H9 (cell line): ENCODE results near the gene ARID4A. TPM values are rescaled to one million over a fixed set of nuclear protein-coding genes. Genes with fewer than 3 reads are reported as not detected.

ENCODE experiments used
- DNase-seq: peaks from one replicate; pipeline ENCODE4 v3.0.0-alpha.2; 2017
- H2AFZ ChIP-seq: one replicate; pipeline ENCODE4 v1.6.1; 2013; ENCODE audit warnings: mild to moderate bottlenecking, low read length, control low read depth, moderate library complexity
- H2AK5ac ChIP-seq: 2 replicates; pipeline ENCODE4 v1.6.1; 2013; ENCODE audit warnings: low read length, control low read depth, mixed read lengths; ENCODE audit not compliant: insufficient read length
- H2BK120ac ChIP-seq: one replicate; pipeline ENCODE4 v1.6.1; 2013; ENCODE audit warnings: low read depth, mild to moderate bottlenecking, low read length, control low read depth, inconsistent platforms; ENCODE audit not compliant: poor library complexity, severe bottlenecking
- H2BK12ac ChIP-seq: 2 replicates; pipeline ENCODE4 v1.6.1; 2013; ENCODE audit warnings: low read length, control low read depth, mixed read lengths, low read depth; ENCODE audit not compliant: insufficient read length
- H2BK15ac ChIP-seq: 2 replicates; pipeline ENCODE4 v1.6.1; 2013; ENCODE audit warnings: low read depth, low read length, control low read depth
- H2BK20ac ChIP-seq: one replicate; pipeline ENCODE4 v1.6.1; 2013; ENCODE audit warnings: low read depth, mild to moderate bottlenecking, low read length, control low read depth, inconsistent platforms; ENCODE audit not compliant: poor library complexity, severe bottlenecking
- H2BK5ac ChIP-seq: 2 replicates; pipeline ENCODE4 v1.6.1; 2013; ENCODE audit warnings: low read length, control low read depth, mixed read lengths; ENCODE audit not compliant: insufficient read length
- H3K14ac ChIP-seq: 2 replicates; pipeline ENCODE4 v1.6.1; 2013; ENCODE audit warnings: low read length, control low read depth; ENCODE audit not compliant: insufficient read depth
- H3K18ac ChIP-seq: 2 replicates; pipeline ENCODE4 v1.6.1; 2013; ENCODE audit warnings: low read depth, mild to moderate bottlenecking, mixed read lengths, low read length, control low read depth; ENCODE audit not compliant: insufficient read length
- H3K23ac ChIP-seq: 2 replicates; pipeline ENCODE4 v1.6.1; 2013; ENCODE audit warnings: low read length, control low read depth, mixed read lengths, low read depth; ENCODE audit not compliant: insufficient read length
- H3K23me2 ChIP-seq: 2 replicates; pipeline ENCODE4 v1.6.1; 2013; ENCODE audit warnings: low read depth, mild to moderate bottlenecking, mixed read lengths, low read length, control low read depth; ENCODE audit not compliant: insufficient read length, poor library complexity, severe bottlenecking
- H3K27ac ChIP-seq: 2 replicates; pipeline ENCODE4 v1.5.1; 2013; ENCODE audit warnings: low read length, control low read depth, mixed read lengths, low read depth; ENCODE audit not compliant: insufficient read length
- H3K27me3 ChIP-seq: 2 replicates; pipeline ENCODE4 v1.6.1; 2013; ENCODE audit warnings: low read length, control low read depth, inconsistent platforms; ENCODE audit not compliant: insufficient read depth
- H3K4ac ChIP-seq: 2 replicates; pipeline ENCODE4 v1.6.1; 2013; ENCODE audit warnings: low read depth, mild to moderate bottlenecking, control low read depth, inconsistent platforms, low read length, moderate library complexity
- H3K4me1 ChIP-seq: 2 replicates; pipeline ENCODE4 v1.6.1; 2013; ENCODE audit warnings: low read length, control low read depth, inconsistent platforms; ENCODE audit not compliant: insufficient read depth
- H3K4me2 ChIP-seq: 2 replicates; pipeline ENCODE4 v1.6.1; 2013; ENCODE audit warnings: low read length, control low read depth, mixed read lengths; ENCODE audit not compliant: insufficient read length, insufficient read depth
- H3K56ac ChIP-seq: 2 replicates; pipeline ENCODE4 v1.6.1; 2013; ENCODE audit warnings: low read depth, mild to moderate bottlenecking, mixed read lengths, low read length, control low read depth; ENCODE audit not compliant: insufficient read length
- H3K79me1 ChIP-seq: 2 replicates; pipeline ENCODE4 v1.6.1; 2013; ENCODE audit warnings: low read depth, mild to moderate bottlenecking, moderate library complexity, low read length, control low read depth, inconsistent platforms; ENCODE audit not compliant: insufficient read depth, poor library complexity, severe bottlenecking
- H3K79me2 ChIP-seq: 2 replicates; pipeline ENCODE4 v1.6.1; 2013; ENCODE audit warnings: low read length, control low read depth, inconsistent platforms; ENCODE audit not compliant: insufficient read depth
- H3K9ac ChIP-seq: 2 replicates; pipeline ENCODE4 v1.6.1; 2013; ENCODE audit warnings: low read length, control low read depth, mixed read lengths; ENCODE audit not compliant: insufficient read length; ENCODE audit errors: extremely low read depth
- H3K9me3 ChIP-seq: one replicate; pipeline ENCODE4 v1.6.1; 2013; ENCODE audit warnings: low read depth, low read length, inconsistent platforms; ENCODE audit not compliant: control insufficient read depth
- H3T11ph ChIP-seq: one replicate; pipeline ENCODE4 v1.6.1; 2013; ENCODE audit warnings: mild to moderate bottlenecking, low read length, control low read depth, inconsistent platforms
- H4K20me1 ChIP-seq: one replicate; pipeline ENCODE4 v1.6.1; 2013; ENCODE audit not compliant: control insufficient read depth, insufficient read length, insufficient read depth
- H4K5ac ChIP-seq: 2 replicates; pipeline ENCODE4 v1.6.1; 2013; ENCODE audit warnings: low read depth, mild to moderate bottlenecking, mixed read lengths, low read length, control low read depth; ENCODE audit not compliant: insufficient read length
- H4K8ac ChIP-seq: replicated peaks from 2 replicates; pipeline ENCODE4 v1.6.1; 2013; ENCODE audit warnings: low read length, control low read depth, mixed read lengths, low read depth; ENCODE audit not compliant: insufficient read length
- H4K91ac ChIP-seq: 2 replicates; pipeline ENCODE4 v1.6.1; 2013; ENCODE audit warnings: low read depth, mild to moderate bottlenecking, moderate library complexity, mixed read lengths, low read length, control low read depth; ENCODE audit not compliant: insufficient read length
- H3K27ac Mint-ChIP-seq, 3 experiments: 2 replicates in 2 of 3; 3 replicates in 1 of 3; pipeline ENCODE4 v1.8.0; 2020 to 2021; ENCODE audit warnings: mixed read lengths in 3 of 3, mild to moderate bottlenecking in 1 of 3, moderate library complexity in 1 of 3
- H3K27me3 Mint-ChIP-seq: 2 replicates; pipeline ENCODE4 v1.8.0; 2021; ENCODE audit warnings: low read depth, mild to moderate bottlenecking, moderate library complexity, mixed read lengths
- H3K36me3 Mint-ChIP-seq, 3 experiments: 2 replicates in 2 of 3; 3 replicates in 1 of 3; pipeline ENCODE4 v1.8.0; 2020 to 2021; ENCODE audit warnings: low read depth in 3 of 3, mixed read lengths in 3 of 3; ENCODE audit not compliant: insufficient read depth in 1 of 3
- H3K4me1 Mint-ChIP-seq, 2 experiments: 2 replicates each; pipeline ENCODE4 v1.8.0; 2020; ENCODE audit warnings: mixed read lengths in 2 of 2
- H3K4me3 Mint-ChIP-seq, 2 experiments: 2 replicates in 1 of 2; 3 replicates in 1 of 2; pipeline ENCODE4 v1.8.0; 2020 to 2021; ENCODE audit warnings: mild to moderate bottlenecking in 2 of 2, mixed read lengths in 2 of 2, moderate library complexity in 1 of 2
- H3K9me3 Mint-ChIP-seq, 2 experiments: 2 replicates in 1 of 2; 3 replicates in 1 of 2; pipeline ENCODE4 v1.8.0; 2020; ENCODE audit warnings: mild to moderate bottlenecking in 2 of 2, mixed read lengths in 2 of 2, moderate library complexity in 1 of 2
- CTCF ChIP-seq: fragments of 200-600 bp; sonication (generic); conservative IDR thresholded peaks from 3 replicates; pipeline ENCODE4 v1.8.0; 2021; ENCODE audit warnings: antibody characterized with exemption, mild to moderate bottlenecking
- WGBS: extraction: QIAGEN DNeasy Blood & Tissue Kit; methylation state at CpG from one replicate; pipeline ENCODE4 v1.1.7; 2013; ENCODE audit warnings: missing lambda C conversion rate, low lambda C conversion rate, mixed read lengths; ENCODE audit not compliant: insufficient read length; ENCODE audit errors: extremely low coverage; 5-methylcytosine and 5-hydroxymethylcytosine counted together
- total RNA-seq: library from RNA; stranded (reverse); gene quantifications from 2 replicates; pipeline ENCODE4 v1.2.1, GENCODE V29; 2021

The ARID4A gene
- total RNA-seq, 1 experiment from 2014 or later, result 13.2 TPM

GRCh38 chr14:58249611-58250010 is 48.7 kb upstream of the ARID4A start:
- peaks cover 8% of the 10 kb centered on the region for H3K79me1 ChIP-seq
- no peak for DNase-seq
- H3K18ac ChIP-seq, result no peak overlapping the region
- H3K4me1 Mint-ChIP-seq, result peaks cover 12 to 16% of the 10 kb centered on the region in 2 experiments
- no peak overlapping the region for H2AK5ac ChIP-seq
- no peaks in the 10 kb centered on the region for H3K4me1 ChIP-seq
- no peaks in the 10 kb centered on the region for H4K20me1 ChIP-seq
- no peaks in the 10 kb centered on the region for H3K23me2 ChIP-seq
- H3K27me3 ChIP-seq, result no peaks in the 10 kb centered on the region
- H3K36me3 Mint-ChIP-seq, result peaks cover 23 to 52% (median 42%) of the 10 kb centered on the region in 3 experiments
- no peak overlapping the region for H3K23ac ChIP-seq
- no peak overlapping the region for H2BK120ac ChIP-seq
- no peak overlapping the region for H3K27ac ChIP-seq
- no peaks in the 10 kb centered on the region for H3K27me3 Mint-ChIP-seq
- no peak overlapping the region for H2AFZ ChIP-seq
- no peak overlapping the region; a peak in 1 of 7 replicates for H3K27ac Mint-ChIP-seq
- no peak overlapping the region for H2BK12ac ChIP-seq
- no peak overlapping the region for H4K91ac ChIP-seq
- H2BK15ac ChIP-seq, result no peak overlapping the region
- H3T11ph ChIP-seq, result no peak overlapping the region
- no peaks in the 10 kb centered on the region for H3K9me3 ChIP-seq
- no peak overlapping the region for H3K56ac ChIP-seq
- no peak overlapping the region for H3K14ac ChIP-seq
- no peak overlapping the region for H2BK20ac ChIP-seq
- peaks cover 38% of the 10 kb centered on the region for H3K79me2 ChIP-seq
- no CpG with 5 or more reads among the region's 8 CpGs for WGBS
- H3K9me3 Mint-ChIP-seq, result no peaks in the 10 kb centered on the region; a peak in 1 of 5 replicates
- H3K4ac ChIP-seq, result no peak overlapping the region
- TF ChIP-seq CTCF, result no peak
- H4K8ac ChIP-seq, result no peak overlapping the region
- H2BK5ac ChIP-seq, result no peak overlapping the region
- H3K4me3 Mint-ChIP-seq, result no peak overlapping the region
- H3K4me2 ChIP-seq, result no peak overlapping the region
- H3K9ac ChIP-seq, result no peak overlapping the region
- H4K5ac ChIP-seq, result no peak overlapping the region
